ENCODE data around the gene MANSC1.

Gene MANSC1

GRCh38 chr12:12378616-12379015 is 28.6 kb upstream of the MANSC1 start:
- no peak overlapping the region for H3K4me3 Mint-ChIP-seq
- no peaks in the 10 kb centered on the region for H3K27me3 Mint-ChIP-seq

GRCh38 chr12:12376646-12377448 is 26.8 kb upstream of the MANSC1 start:
- H3K36me3 Mint-ChIP-seq, result peaks cover 36% of the 10 kb centered on the region

More at GRCh38 chr12:12378616-12379015, 28.6 kb upstream of the MANSC1 start:
- no peak for DNase-seq
- Mint-ChIP-seq H3K4me1 (peaks cover 56% of the 10 kb centered on the region), H3K9me3 (peaks cover 10% of the 10 kb centered on the region), H3K27ac (peak overlapping the region; percentile 74), H3K36me3 (peaks cover 40% of the 10 kb centered on the region)
- CTCF ChIA-PET, result interaction anchor here (1.8 to 5.5 kb wide), 5 partner anchors 97 to 277 kb away, joined by 5 to 58 read pairs (median 24); partner anchors contain the start of gene DUSP16

GRCh38 chr12:12372946-12373722 is 23.1 kb upstream of the MANSC1 start:
- DNase-seq, result no peak
- CTCF ChIA-PET, result interaction anchor here (0.8 kb wide), 1 partner anchor 11 kb away, joined by 3 read pairs; no protein-coding TSS in a partner anchor
- H3K4me1 Mint-ChIP-seq, result peaks cover 24% of the 10 kb centered on the region
- H3K27ac Mint-ChIP-seq, result no peak overlapping the region
- no peak overlapping the region for H3K4me3 Mint-ChIP-seq
- H3K27me3 Mint-ChIP-seq, result no peaks in the 10 kb centered on the region
- H3K9me3 Mint-ChIP-seq, result no peaks in the 10 kb centered on the region
- H3K36me3 Mint-ChIP-seq, result peaks cover 31% of the 10 kb centered on the region

More at GRCh38 chr12:12376646-12377448, 26.8 kb upstream of the MANSC1 start:
- peak; percentile 35 for DNase-seq
- CTCF ChIA-PET, result interaction anchor here (0.7 to 5.5 kb wide), 30 partner anchors 12 to 360 kb away, joined by 3 to 58 read pairs (median 4); partner anchors contain the start of gene DUSP16
- no peaks in the 10 kb centered on the region for H3K27me3 Mint-ChIP-seq
- peaks cover 4% of the 10 kb centered on the region for H3K9me3 Mint-ChIP-seq
- peaks cover 53% of the 10 kb centered on the region for H3K4me1 Mint-ChIP-seq
- peak overlapping the region; percentile 65 for H3K27ac Mint-ChIP-seq
- no peak overlapping the region for H3K4me3 Mint-ChIP-seq

GRCh38 chr12:12367482-12367998 is 17.5 kb upstream of the MANSC1 start:
- Mint-ChIP-seq H3K27ac (no peak overlapping the region), H3K4me1 (peaks cover 30% of the 10 kb centered on the region), H3K9me3 (no peaks in the 10 kb centered on the region), H3K36me3 (peaks cover 36% of the 10 kb centered on the region), H3K4me3 (no peak overlapping the region), H3K27me3 (no peaks in the 10 kb centered on the region)
- CTCF ChIA-PET, result interaction anchor here (0.6 to 2.5 kb wide), 2 partner anchors 10 to 98 kb away, joined by 3 to 14 read pairs; partner anchors contain the start of gene BORCS5
- DNase-seq, result no peak

GRCh38 chr12:12366701-12367481 is 16.8 kb upstream of the MANSC1 start:
- Mint-ChIP-seq H3K27ac (no peak overlapping the region), H3K36me3 (peaks cover 35% of the 10 kb centered on the region), H3K9me3 (no peaks in the 10 kb centered on the region), H3K4me1 (peaks cover 36% of the 10 kb centered on the region), H3K27me3 (no peaks in the 10 kb centered on the region), H3K4me3 (no peak overlapping the region)
- CTCF ChIA-PET, result interaction anchor here (0.6 to 2.5 kb wide), 2 partner anchors 9 to 97 kb away, joined by 3 to 14 read pairs; partner anchors contain the start of gene BORCS5
- no peak for DNase-seq

GRCh38 chr12:12365931-12366431 is 15.9 kb upstream of the MANSC1 start:
- H3K4me1 Mint-ChIP-seq, result peaks cover 43% of the 10 kb centered on the region
- H3K36me3 Mint-ChIP-seq, result peaks cover 40% of the 10 kb centered on the region

GRCh38 chr12:12365446-12365802 is 15.4 kb upstream of the MANSC1 start:
- Mint-ChIP-seq H3K4me3 (no peak overlapping the region), H3K27ac (peak overlapping the region; percentile 21), H3K9me3 (no peaks in the 10 kb centered on the region), H3K36me3 (peaks cover 43% of the 10 kb centered on the region), H3K27me3 (no peaks in the 10 kb centered on the region), H3K4me1 (peaks cover 46% of the 10 kb centered on the region)
- no peak for DNase-seq
- CTCF ChIA-PET, result interaction anchor here (0.6 to 1.3 kb wide), 2 partner anchors 12 to 363 kb away, joined by 3 read pairs; no protein-coding TSS in a partner anchor

More at GRCh38 chr12:12365931-12366431, 15.9 kb upstream of the MANSC1 start:
- CTCF ChIA-PET, result interaction anchor here (0.6 to 2.5 kb wide), 3 partner anchors 9 to 364 kb away, joined by 3 to 14 read pairs (median 3); partner anchors contain the start of gene BORCS5
- Mint-ChIP-seq H3K27ac (peak overlapping the region; percentile 21), H3K27me3 (no peaks in the 10 kb centered on the region), H3K9me3 (no peaks in the 10 kb centered on the region), H3K4me3 (no peak overlapping the region)
- no peak for DNase-seq

- CTCF ChIA-PET, result interaction anchor here (1.3 kb wide), 1 partner anchor 12 kb away, joined by 3 read pairs; no protein-coding TSS in a partner anchor
- DNase-seq, result no peak
- Mint-ChIP-seq H3K4me1 (peaks cover 46% of the 10 kb centered on the region), H3K27me3 (no peaks in the 10 kb centered on the region), H3K4me3 (no peak overlapping the region), H3K27ac (no peak overlapping the region), H3K9me3 (no peaks in the 10 kb centered on the region), H3K36me3 (peaks cover 43% of the 10 kb centered on the region)
Measured at GRCh38 chr12:12364787-12365445, 14.9 kb upstream of the MANSC1 start.

- no peaks in the 10 kb centered on the region for H3K27me3 Mint-ChIP-seq
- H3K27ac Mint-ChIP-seq, result peak overlapping the region; percentile 97
- no peaks in the 10 kb centered on the region for H3K9me3 Mint-ChIP-seq
- CTCF ChIA-PET, result interaction anchor here (0.7 to 2.6 kb wide), 7 partner anchors 9 to 366 kb away, joined by 3 to 23 read pairs (median 7); partner anchors contain the start of genes CDKN1B and MANSC1
- peaks cover 59% of the 10 kb centered on the region for H3K4me1 Mint-ChIP-seq
- DNase-seq, result no peak
- peaks cover 10% of the 10 kb centered on the region for H3K36me3 Mint-ChIP-seq
- H3K4me3 Mint-ChIP-seq, result peak overlapping the region; percentile 90
Measured at GRCh38 chr12:12358528-12358927, 8.5 kb upstream of the MANSC1 start.

- Mint-ChIP-seq H3K36me3 (peaks cover 10% of the 10 kb centered on the region), H3K4me1 (peaks cover 63% of the 10 kb centered on the region), H3K27ac (peak overlapping the region; percentile 97), H3K27me3 (no peaks in the 10 kb centered on the region), H3K4me3 (peak overlapping the region; percentile 90), H3K9me3 (no peaks in the 10 kb centered on the region)
- DNase-seq, result no peak
- CTCF ChIA-PET, result interaction anchor here (0.6 to 2.6 kb wide), 9 partner anchors 9 to 366 kb away, joined by 3 to 23 read pairs (median 7); partner anchors contain the start of genes CDKN1B and MANSC1
Measured at GRCh38 chr12:12357719-12358461, 7.8 kb upstream of the MANSC1 start.

GRCh38 chr12:12356896-12357718 is 7.1 kb upstream of the MANSC1 start, which contains the start of gene BORCS5:
BORCS5 (plus strand) TSS chr12:12357078; CDS start chr12:12357452, 374 bp downstream.
- CTCF ChIA-PET, result interaction anchor here (0.6 to 2.6 kb wide), 9 partner anchors 8 to 359 kb away, joined by 3 to 23 read pairs (median 7); partner anchors contain the start of genes CDKN1B and MANSC1
- peak; percentile 99 for DNase-seq
- Mint-ChIP-seq H3K36me3 (peaks cover 10% of the 10 kb centered on the region), H3K27ac (peak within 1 kb of the TSS; percentile 97), H3K4me1 (peaks cover 60% of the 10 kb centered on the region), H3K4me3 (peak within 1 kb of the TSS; percentile 90), H3K27me3 (no peaks in the 10 kb centered on the region), H3K9me3 (no peaks in the 10 kb centered on the region)

Measured in activated naive CD4-positive, alpha-beta T cell treated with anti-CD3 and anti-CD28 coated beads, Interleukin-2, amount 10 ng/mL, durations not matched to agents 7 days and 5 days (primary cell).